IMR-90 (cell line): Measurements from ENCODE around the gene MRPL45. TPM values are rescaled to one million over a fixed set of nuclear protein-coding genes. Genes with fewer than 3 reads are reported as not detected.

Source experiments
- ATAC-seq: fragments of 200-7000 bp; cut with Tn5 transposase; 2 replicates; pipeline ENCODE4 v1.9.1; 2020; ENCODE audit warnings: low read depth, mild to moderate bottlenecking, moderate library complexity
- BruUV-seq: library from RNA; stranded (reverse); fragments of 400-500 nt; replicated peaks from 2 replicates; lab custom pipeline; 2021; lab: Mats Ljungman, UMichigan
- CTCF ChIA-PET: fragments of 300-600 bp; formaldehyde crosslinking; extraction: SDS; loops from one replicate; lab custom pipeline; 2021; ENCODE audit warnings: antibody characterized with exemption; lab: Yijun Ruan, JAX
- POLR2A ChIA-PET: fragments of 300-600 bp; sonication (Branson Sonifier 250); formaldehyde crosslinking; loops from one replicate; lab custom pipeline; 2022; ENCODE audit warnings: antibody characterized with exemption; ENCODE audit not compliant: unreplicated experiment; lab: Charles Lee
- DNase-seq: peaks from one replicate; pipeline ENCODE4 v3.0.0; 2013
- H2AFZ ChIP-seq: replicated peaks from 2 replicates; pipeline ENCODE3; 2013; ENCODE audit warnings: low read length, mild to moderate bottlenecking; ENCODE audit not compliant: poor library complexity
- H2AK5ac ChIP-seq: 2 replicates; pipeline ENCODE4 v1.6.1; 2013; ENCODE audit warnings: low read depth, low read length, inconsistent platforms
- H2AK9ac ChIP-seq: replicated peaks from 2 replicates; pipeline ENCODE3; 2013; ENCODE audit warnings: mild to moderate bottlenecking, low read depth, low read length, moderate library complexity; ENCODE audit not compliant: poor library complexity
- H2BK120ac ChIP-seq: 2 replicates; pipeline ENCODE4 v1.6.1; 2013; ENCODE audit warnings: low read depth, low read length, inconsistent platforms
- H2BK15ac ChIP-seq: 3 replicates; pipeline ENCODE4 v1.6.1; 2013; ENCODE audit warnings: low read depth, low read length, inconsistent platforms
- H2BK20ac ChIP-seq: 2 replicates; pipeline ENCODE4 v1.6.1; 2013; ENCODE audit warnings: low read depth, mild to moderate bottlenecking, inconsistent platforms, low read length, moderate library complexity
- H2BK5ac ChIP-seq: 2 replicates; pipeline ENCODE4 v1.6.1; 2013; ENCODE audit warnings: mild to moderate bottlenecking, low read depth, low read length, inconsistent platforms; ENCODE audit not compliant: poor library complexity, severe bottlenecking
- H3K14ac ChIP-seq: replicated peaks from 2 replicates; pipeline ENCODE4 v1.6.1; 2013; ENCODE audit warnings: low read depth, low read length, inconsistent platforms
- H3K18ac ChIP-seq: 2 replicates; pipeline ENCODE4 v1.6.1; 2013; ENCODE audit warnings: low read depth, low read length, control low read depth
- H3K23ac ChIP-seq: 2 replicates; pipeline ENCODE4 v1.6.1; 2013; ENCODE audit warnings: low read depth, low read length, inconsistent platforms
- H3K27ac ChIP-seq: 2 replicates; pipeline ENCODE4 v1.5.1; 2013; ENCODE audit warnings: mild to moderate bottlenecking, control low read depth, low read length; ENCODE audit not compliant: insufficient read depth
- H3K27me3 ChIP-seq: 2 replicates; pipeline ENCODE4 v1.6.1; 2013; ENCODE audit warnings: low read length; ENCODE audit not compliant: control insufficient read depth, insufficient read depth
- H3K36me3 ChIP-seq: 2 replicates; pipeline ENCODE4 v1.6.1; 2013; ENCODE audit warnings: low read length, mixed read lengths; ENCODE audit not compliant: control insufficient read depth, insufficient read depth
- H3K4ac ChIP-seq: 2 replicates; pipeline ENCODE4 v1.6.1; 2013; ENCODE audit warnings: low read depth, low read length, inconsistent platforms
- H3K4me1 ChIP-seq: 2 replicates; pipeline ENCODE4 v1.6.1; 2013; ENCODE audit warnings: low read length, mixed read lengths; ENCODE audit not compliant: control insufficient read depth, insufficient read depth
- H3K4me2 ChIP-seq: 2 replicates; pipeline ENCODE4 v1.6.1; 2013; ENCODE audit warnings: low read depth, mild to moderate bottlenecking, control low read depth, low read length, moderate library complexity
- H3K4me3 ChIP-seq: 2 replicates; pipeline ENCODE4 v1.5.1; 2013; ENCODE audit warnings: low read depth, mild to moderate bottlenecking, control low read depth, low read length, moderate library complexity; ENCODE audit not compliant: insufficient read depth
- H3K56ac ChIP-seq: 2 replicates; pipeline ENCODE4 v1.6.1; 2013; ENCODE audit warnings: low read length, inconsistent platforms; ENCODE audit not compliant: insufficient read depth; ENCODE audit errors: extremely low read depth
- H3K79me1 ChIP-seq, 2 experiments: 2 replicates each; pipeline ENCODE4 v1.6.1; 2013; ENCODE audit warnings: low read length in 2 of 2, inconsistent platforms in 1 of 2, low read depth in 1 of 2
- H3K9ac ChIP-seq: 2 replicates; pipeline ENCODE4 v1.6.1; 2013; ENCODE audit warnings: low read depth, low read length, control low read depth
- H3K9me1 ChIP-seq: 2 replicates; pipeline ENCODE4 v1.6.1; 2013; ENCODE audit warnings: low read length, inconsistent platforms; ENCODE audit not compliant: insufficient read depth
- H3K9me3 ChIP-seq: 2 replicates; pipeline ENCODE4 v1.6.1; 2013; ENCODE audit warnings: low read length; ENCODE audit not compliant: control insufficient read depth, insufficient read depth
- H4K20me1 ChIP-seq: 2 replicates; pipeline ENCODE4 v1.6.1; 2013; ENCODE audit warnings: low read length, inconsistent platforms; ENCODE audit not compliant: insufficient read depth
- H4K5ac ChIP-seq: 2 replicates; pipeline ENCODE4 v1.6.1; 2013; ENCODE audit warnings: mild to moderate bottlenecking, low read depth, low read length, control low read depth
- H4K8ac ChIP-seq, 2 experiments: 2 replicates each; pipeline ENCODE4 v1.6.1; 2013; ENCODE audit warnings: low read depth in 2 of 2, low read length in 2 of 2, control low read depth in 1 of 2, inconsistent platforms in 1 of 2
- H4K91ac ChIP-seq: 2 replicates; pipeline ENCODE4 v1.6.1; 2013; ENCODE audit warnings: low read depth, low read length, inconsistent platforms; ENCODE audit not compliant: insufficient read depth
- BHLHE40 ChIP-seq: fragments of 150-350 bp; IDR thresholded peaks from 2 replicates; pipeline ENCODE4 v1.6.1; 2016; ENCODE audit warnings: mild to moderate bottlenecking, low read depth, low read length
- CEBPB ChIP-seq: IDR thresholded peaks from 2 replicates; pipeline ENCODE4 v1.6.1; 2012; ENCODE audit warnings: low read depth, low read length, improper control_type of control experiment
- CHD1 ChIP-seq: IDR thresholded peaks from 2 replicates; pipeline ENCODE4 v1.6.1; 2012; ENCODE audit warnings: low read depth, low read length, improper control_type of control experiment
- CTCF ChIP-seq: conservative IDR thresholded peaks from 2 replicates; pipeline ENCODE4 v1.5.1; 2012; ENCODE audit warnings: mild to moderate bottlenecking, low read depth, low read length, improper control_type of control experiment
- MAZ ChIP-seq: IDR thresholded peaks from 2 replicates; pipeline ENCODE4 v1.6.1; 2012; ENCODE audit warnings: low read depth, mild to moderate bottlenecking, low read length, improper control_type of control experiment, moderate library complexity, borderline replicate concordance
- MXI1 ChIP-seq: IDR thresholded peaks from 2 replicates; pipeline ENCODE4 v1.6.1; 2012; ENCODE audit warnings: low read depth, mild to moderate bottlenecking, low read length, moderate library complexity, borderline replicate concordance
- NFE2L2 ChIP-seq: fragments of 150-350 bp; IDR thresholded peaks from 2 replicates; pipeline ENCODE4 v1.6.1; 2016; ENCODE audit warnings: low read depth, mild to moderate bottlenecking, low read length
- POLR2A ChIP-seq: IDR thresholded peaks from 2 replicates; pipeline ENCODE4 v1.6.1; 2012; ENCODE audit warnings: mild to moderate bottlenecking, low read depth, low read length
- RAD21 ChIP-seq: IDR thresholded peaks from 2 replicates; pipeline ENCODE4 v1.6.1; 2012; ENCODE audit warnings: low read length, improper control_type of control experiment
- RFX5 ChIP-seq: IDR thresholded peaks from 2 replicates; pipeline ENCODE4 v1.8.0; 2012; ENCODE audit warnings: low read depth, mild to moderate bottlenecking, low read length, moderate library complexity
- WGBS, 2 experiments: methylation state at CpG; one replicate each; pipeline versions ENCODE4 v1.1.5 to v1.1.7; 2013; ENCODE audit warnings: missing lambda C conversion rate in 2 of 2; ENCODE audit not compliant: insufficient read length in 1 of 2; ENCODE audit errors: extremely low coverage in 2 of 2; 5-methylcytosine and 5-hydroxymethylcytosine counted together
- dilution Hi-C: fragments of 300-500 bp; cut with HindIII; formaldehyde crosslinking; loops from one replicate; pipeline ENCODE4 v1.14.3; 2018; ENCODE audit warnings: low sequenced_read_pairs; ENCODE audit not compliant: unreplicated experiment
- in situ Hi-C: fragments of 300-500 bp; cut with MboI; formaldehyde crosslinking; loops from 3 replicates; pipeline ENCODE4 v1.14.3; 2019; ENCODE audit warnings: low sequenced_read_pairs, inconsistent platforms, mixed read lengths
- intact Hi-C: fragments of 100-400 bp; cut with micrococcal nuclease; formaldehyde crosslinking; loops from 2 replicates; pipeline ENCODE4 v1.10.0; 2022
- polyA plus RNA-seq, 3 experiments: library from polyadenylated mRNA; depleted of rRNA; stranded (reverse); fragments of >200 nt; gene quantifications; 2 replicates each; pipeline ENCODE4 v1.2.3, GENCODE V29; 2012; ENCODE audit warnings: low replicate concordance in 1 of 3
- total RNA-seq: library from RNA; depleted of rRNA; stranded (reverse); fragments of >200 nt; gene quantifications from 2 replicates; pipeline ENCODE4 v1.2.3, GENCODE V29; 2012

MRPL45 gene
- total and polyA plus RNA-seq, 2 of the 4 experiments (the other 2 are of a cell fraction): 39.6 to 46.8 TPM

DNA sequence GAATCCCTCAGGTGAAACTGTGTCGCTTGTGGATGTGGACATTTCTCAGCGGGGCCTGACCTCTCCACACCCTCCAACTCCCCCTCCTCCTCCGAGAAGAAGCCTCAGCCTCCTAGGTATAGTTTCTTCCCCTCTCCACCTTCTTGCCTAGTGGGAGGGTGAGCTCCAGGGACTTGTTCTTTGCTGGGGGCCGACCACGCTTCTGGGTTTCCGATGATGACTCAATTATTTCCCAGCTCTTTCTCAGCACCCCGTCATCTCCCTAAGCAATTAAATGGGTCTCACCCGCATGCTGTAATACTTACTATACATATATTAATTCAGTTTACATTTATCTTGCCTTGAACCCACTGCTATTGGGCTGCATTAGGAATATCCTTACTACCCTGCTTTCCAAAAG, 67.8 kb downstream of the MRPL45 start:
- Histone ChIP-seq H2BK20ac (no peak overlapping the region), H4K20me1 (peaks cover 15% of the 10 kb centered on the region), H3K4me2 (no peak overlapping the region), H3K23ac (no peak overlapping the region), H3K27ac (no peak overlapping the region), H3K9me1 (peaks cover 3% of the 10 kb centered on the region), H2BK5ac (no peak overlapping the region), H3K4me1 (no peaks in the 10 kb centered on the region; the same call in 1 of the 2 replicates), H2BK120ac (no peak overlapping the region), H3K18ac (no peak overlapping the region), H3K27me3 (no peaks in the 10 kb centered on the region), H3K79me1 (peaks cover 9 to 30% of the 10 kb centered on the region in 2 experiments), H3K4ac (no peak overlapping the region), H3K9me3 (no peaks in the 10 kb centered on the region), H3K4me3 (no peak overlapping the region), H2BK15ac (no peak overlapping the region), H3K14ac (no peak overlapping the region), H4K5ac (no peak overlapping the region), H2AK5ac (no peak overlapping the region), H4K91ac (no peak overlapping the region), H4K8ac (no peak overlapping the region), H2AFZ (no peak overlapping the region), H2AK9ac (no peak overlapping the region), H3K56ac (no peak overlapping the region), H3K36me3 (peaks cover 18% of the 10 kb centered on the region), H3K9ac (no peak overlapping the region)
- DNase-seq (no peak), ATAC-seq (no peak)
- intact Hi-C loops: no loop called here
- no peak for TF ChIP-seq CHD1
- no peak for TF ChIP-seq RAD21
- TF ChIP-seq BHLHE40: no peak
- no peak for TF ChIP-seq RFX5
- TF ChIP-seq NFE2L2: no peak
- no peak for TF ChIP-seq POLR2A
- TF ChIP-seq CTCF: no peak
- no peak for TF ChIP-seq CEBPB
- TF ChIP-seq MAZ: no peak
- no peak for TF ChIP-seq MXI1
- ChIA-PET POLR2A (no interaction called here), CTCF (no interaction called here)
- in situ Hi-C loops: loop anchor here (25.0 kb wide), 1 partner anchor 123 kb away; no protein-coding TSS in a partner anchor
- no CpG with 5 or more reads among the region's 8 CpGs for WGBS, 2 experiments
- dilution Hi-C loops: no loop called here
- no TSS peak for BruUV-seq
